Aorta (tissue), 5 donors: ENCODE data around the gene SLC9A3. TPM values are rescaled to one million over a fixed set of nuclear protein-coding genes. Genes with fewer than 3 reads are reported as not detected.

Source experiments
- ATAC-seq: fragments of 200-7000 bp; cut with Tn5 transposase; one replicate; pipeline ENCODE4 v1.9.1; 2022; ENCODE audit warnings: moderate library complexity; ENCODE audit not compliant: low FRiP score
- DNase-seq, 2 donors: peaks; one replicate each; pipeline ENCODE4 v3.0.0-alpha.2; 2020
- H3K27ac ChIP-seq, 2 donors: one replicate each; pipeline ENCODE4 v1.5.1; 2013; ENCODE audit warnings: low read length in 2 of 2, mild to moderate bottlenecking in 2 of 2, moderate library complexity in 2 of 2, control low read depth in 1 of 2, inconsistent platforms in 1 of 2, low read depth in 1 of 2
- H3K27me3 ChIP-seq, 2 donors: one replicate each; pipeline ENCODE4 v1.6.1; 2013; ENCODE audit warnings: control low read depth in 1 of 2, low read length in 1 of 2, mild to moderate bottlenecking in 1 of 2, moderate library complexity in 1 of 2; ENCODE audit not compliant: insufficient read depth in 2 of 2, control insufficient read depth in 1 of 2
- H3K36me3 ChIP-seq, 2 donors: one replicate each; pipeline ENCODE4 v1.6.1; 2013; ENCODE audit warnings: control low read depth in 1 of 2, low read length in 1 of 2, mild to moderate bottlenecking in 1 of 2; ENCODE audit not compliant: insufficient read depth in 2 of 2, control insufficient read depth in 1 of 2
- H3K4me1 ChIP-seq, 2 donors: one replicate each; pipeline ENCODE4 v1.6.1; 2013; ENCODE audit warnings: low read length in 2 of 2, control low read depth in 1 of 2, mild to moderate bottlenecking in 1 of 2, moderate library complexity in 1 of 2; ENCODE audit not compliant: insufficient read depth in 2 of 2, control insufficient read depth in 1 of 2
- H3K4me3 ChIP-seq, 2 donors: one replicate each; pipeline ENCODE4 v1.5.1; 2013; ENCODE audit warnings: low read length in 2 of 2, control low read depth in 1 of 2, mild to moderate bottlenecking in 1 of 2
- H3K9me3 ChIP-seq: one replicate; pipeline ENCODE4 v1.6.1; 2013; ENCODE audit warnings: mild to moderate bottlenecking, low read length; ENCODE audit not compliant: control insufficient read depth
- WGBS, 2 donors: extraction: QIAGEN DNeasy Blood & Tissue Kit; methylation state at CpG; one replicate each; pipeline ENCODE4 v1.1.7; 2013; 5-methylcytosine and 5-hydroxymethylcytosine counted together
- intact Hi-C, 2 donors: fragments of 100-400 bp; cut with DNase I; formaldehyde crosslinking; loops; one replicate each; pipeline versions ENCODE4 v1.14.2 to v1.15.0; 2022
- polyA plus RNA-seq, 2 donors: library from polyadenylated mRNA; stranded (reverse); fragments of 200-250 nt; gene quantifications; one replicate each; pipeline ENCODE4 v1.2.3, GENCODE V29; 2013
- total RNA-seq, 2 donors: library from RNA; stranded (reverse); fragmentation: NEBNext Ultra II Directional; extraction: Animal tissue kit (Norgen Biotek cat#: 25700); gene quantifications; one replicate each; pipeline ENCODE4 v1.2.1, GENCODE V29; 2021
- donor health status: healthy with polysubstance abuse.
- donor health status: Bipolar disorder and iron deficiency.
- donor health status: DM: no; HTN: no; CAD: no.
- donor health status: DM: no; HTN: no; CAD: no.
- donor health status: DM: yes; HTN: yes; CAD: no.

Gene SLC9A3
- total and polyA plus RNA-seq, 4 donors = 0.59 to 4.3 (median 0.95) TPM

GRCh38 chr5:446066-446882, 78.0 kb downstream of the SLC9A3 start:
- no peak overlapping the region for H3K27ac ChIP-seq
- H3K27me3 ChIP-seq = no peaks in the 10 kb centered on the region
- H3K36me3 ChIP-seq = peaks cover 0 to 8% of the 10 kb centered on the region in 2 donors
- DNase-seq (peak in 1 of 2 donors; percentile 53), ATAC-seq (no peak)
- H3K4me1 ChIP-seq = no peaks in the 10 kb centered on the region
- 88 to 89% methylated on average over 19 of the region's 19 CpGs for WGBS, 2 donors
- intact Hi-C loops = loop anchor here in 1 of 2 donors (10.0 kb wide), 2 partner anchors 169 to 449 kb away; partner anchors contain the start of genes BRD9, CEP72 and TRIP13
- H3K4me3 ChIP-seq = no peak overlapping the region
- no peaks in the 10 kb centered on the region for H3K9me3 ChIP-seq

- no peak overlapping the region for H3K27ac ChIP-seq
- no peak for ATAC-seq
- H3K4me1 ChIP-seq = no peaks in the 10 kb centered on the region
- DNase-seq = peak; percentile 34 to 38
- intact Hi-C loops = loop anchor here in 1 of 2 donors (10.0 kb wide), 2 partner anchors 169 to 449 kb away; partner anchors contain the start of genes BRD9, CEP72 and TRIP13
- WGBS, 2 donors = 91 to 92% methylated on average over 10 of the region's 10 CpGs
- H3K9me3 ChIP-seq = no peaks in the 10 kb centered on the region
- no peaks in the 10 kb centered on the region for H3K27me3 ChIP-seq
- H3K4me3 ChIP-seq = no peak overlapping the region
- peaks cover 0 to 8% of the 10 kb centered on the region in 2 donors for H3K36me3 ChIP-seq
Measured at GRCh38 chr5:445591-445990, 78.7 kb downstream of the SLC9A3 start.

GRCh38 chr5:444226-444625, 80.0 kb downstream of the SLC9A3 start:
- no peaks in the 10 kb centered on the region for H3K27me3 ChIP-seq
- H3K27ac ChIP-seq = no peak overlapping the region
- H3K4me1 ChIP-seq = no peaks in the 10 kb centered on the region
- DNase-seq (peak; percentile 4 to 9), ATAC-seq (no peak)
- H3K36me3 ChIP-seq = peaks cover 0 to 8% of the 10 kb centered on the region in 2 donors
- no peaks in the 10 kb centered on the region for H3K9me3 ChIP-seq
- intact Hi-C loops = loop anchor here in 1 of 2 donors (5.0 to 10.0 kb wide), 3 partner anchors 171 to 451 kb away; partner anchors contain the start of genes BRD9, CEP72, PDCD6 and TRIP13
- peak overlapping the region in 1 of 2 donors; percentile 71 for H3K4me3 ChIP-seq
- WGBS, 2 donors = 78 to 89% methylated on average over 8 of the region's 8 CpGs

- Histone ChIP-seq H3K27me3 (no peaks in the 10 kb centered on the region), H3K4me1 (no peaks in the 10 kb centered on the region), H3K4me3 (peak overlapping the region; percentile 59 to 71), H3K36me3 (peaks cover 0 to 8% of the 10 kb centered on the region in 2 donors), H3K9me3 (no peaks in the 10 kb centered on the region), H3K27ac (peak overlapping the region in 1 of 2 donors; percentile 19)
- peak in 1 of 2 donors; percentile 70 for DNase-seq
- ATAC-seq = peak; percentile 5
- intact Hi-C loops = loop anchor here in 1 of 2 donors (5.0 to 10.0 kb wide), 3 partner anchors 171 to 451 kb away; partner anchors contain the start of genes BRD9, CEP72, PDCD6 and TRIP13
- WGBS, 2 donors = 16 to 19% methylated on average over 44 to 62 of the region's 62 CpGs
Measured at GRCh38 chr5:443239-444151, 80.8 kb downstream of the SLC9A3 start.

GRCh38 chr5:442335-443238, 81.7 kb downstream of the SLC9A3 start, which contains the start of gene EXOC3:
EXOC3 (plus strand) TSS chr5:443176; CDS start chr5:446206, 3,030 bp downstream.
- intact Hi-C loops = loop anchor here in 1 of 2 donors (5.0 to 10.0 kb wide), 3 partner anchors 170 to 452 kb away; partner anchors contain the start of genes BRD9, CEP72, PDCD6 and TRIP13
- ATAC-seq = peak; percentile 92
- DNase-seq = peak; percentile 82 to 92
- Histone ChIP-seq H3K9me3 (no peaks in the 10 kb centered on the region), H3K27ac (peak within 1 kb of the TSS in 1 of 2 donors; percentile 19), H3K36me3 (peaks cover 0 to 3% of the 10 kb centered on the region in 2 donors), H3K27me3 (no peaks in the 10 kb centered on the region), H3K4me1 (no peaks in the 10 kb centered on the region), H3K4me3 (peak within 1 kb of the TSS; percentile 59 to 71)
- 5 to 6% methylated on average over 65 to 73 of the region's 73 CpGs for WGBS, 2 donors

GRCh38 chr5:441996-442334, 82.3 kb downstream of the SLC9A3 start:
- Histone ChIP-seq H3K4me1 (no peaks in the 10 kb centered on the region), H3K27ac (no peak overlapping the region), H3K9me3 (no peaks in the 10 kb centered on the region), H3K27me3 (no peaks in the 10 kb centered on the region), H3K36me3 (no peaks in the 10 kb centered on the region), H3K4me3 (peak overlapping the region in 1 of 2 donors; percentile 71)
- peak in 1 of 2 donors; percentile 27 for DNase-seq
- WGBS, 2 donors = 87 to 88% methylated on average over 5 of the region's 5 CpGs
- intact Hi-C loops = loop anchor here in 1 of 2 donors (5.0 to 10.0 kb wide), 3 partner anchors 170 to 453 kb away; partner anchors contain the start of genes BRD9, CEP72, PDCD6 and TRIP13
- ATAC-seq = no peak

GRCh38 chr5:440401-441201, 83.6 kb downstream of the SLC9A3 start:
- Histone ChIP-seq H3K36me3 (no peaks in the 10 kb centered on the region), H3K9me3 (no peaks in the 10 kb centered on the region), H3K27ac (no peak overlapping the region), H3K4me1 (no peaks in the 10 kb centered on the region), H3K4me3 (no peak overlapping the region), H3K27me3 (no peaks in the 10 kb centered on the region)
- ATAC-seq = no peak
- WGBS, 2 donors = 78 to 81% methylated on average over 18 of the region's 18 CpGs
- DNase-seq = peak; percentile 33 to 45
- intact Hi-C loops = loop anchor here in 1 of 2 donors (5.0 to 10.0 kb wide), 3 partner anchors 168 to 454 kb away; partner anchors contain the start of genes BRD9, CEP72, PDCD6 and TRIP13
